KMS-11 (cell line): ENCODE measurements around the gene CDH15.

Source experiments
- H2AFZ ChIP-seq: fragments of 200-600 bp; sonication (generic); 2 replicates; pipeline ENCODE4 v1.6.1; 2016; ENCODE audit warnings: antibody characterized with exemption, mixed run types, low read depth
- H3K27ac ChIP-seq: fragments of 200-600 bp; sonication (generic); 2 replicates; pipeline ENCODE4 v1.6.1; 2016; ENCODE audit warnings: mild to moderate bottlenecking, mixed run types
- H3K27me3 ChIP-seq: fragments of 200-600 bp; sonication (generic); 2 replicates; pipeline ENCODE4 v1.6.1; 2017; ENCODE audit warnings: mild to moderate bottlenecking, low read depth, mixed run types, moderate library complexity; ENCODE audit not compliant: insufficient read depth
- H3K36me3 ChIP-seq: fragments of 200-600 bp; sonication (generic); 2 replicates; pipeline ENCODE4 v1.6.1; 2017; ENCODE audit warnings: mild to moderate bottlenecking, mixed run types; ENCODE audit not compliant: insufficient read depth
- H3K4me1 ChIP-seq: fragments of 200-600 bp; sonication (generic); 2 replicates; pipeline ENCODE4 v1.6.1; 2016; ENCODE audit warnings: mild to moderate bottlenecking, low read depth, mixed run types; ENCODE audit not compliant: poor library complexity, severe bottlenecking
- H3K4me2 ChIP-seq: fragments of 200-600 bp; sonication (generic); 2 replicates; pipeline ENCODE4 v1.7.0; 2016; ENCODE audit warnings: mild to moderate bottlenecking, mixed run types
- H3K4me3 ChIP-seq: fragments of 200-600 bp; sonication (generic); IDR thresholded peaks from 2 replicates; pipeline ENCODE4 v1.6.1; 2017; ENCODE audit warnings: low read depth, low read length, mixed read lengths; ENCODE audit not compliant: insufficient read depth
- H3K79me2 ChIP-seq: fragments of 200-600 bp; sonication (generic); 2 replicates; pipeline ENCODE4 v1.6.1; 2016; ENCODE audit warnings: low read depth, mixed run types; ENCODE audit not compliant: insufficient read depth
- H3K9ac ChIP-seq: fragments of 200-600 bp; sonication (generic); 2 replicates; pipeline ENCODE4 v1.6.1; 2016; ENCODE audit warnings: mild to moderate bottlenecking, mixed run types
- H4K20me1 ChIP-seq: fragments of 200-600 bp; sonication (generic); 2 replicates; pipeline ENCODE4 v1.6.1; 2016; ENCODE audit warnings: mild to moderate bottlenecking, mixed run types; ENCODE audit not compliant: insufficient read depth
- TF ChIP-seq, protein P1 (sequence below): fragments of 200-600 bp; sonication (generic); conservative IDR thresholded peaks from 2 replicates; pipeline ENCODE4 v1.6.1; 2017; ENCODE audit warnings: low read depth, mild to moderate bottlenecking, antibody characterized with exemption, low read length, moderate library complexity, mixed read lengths

CDH15 gene

GRCh38 chr16:89178453-89179147 is 7.1 kb downstream of the CDH15 start:
- Histone ChIP-seq H3K4me2 (no peak overlapping the region), H3K4me1 (peaks cover 9% of the 10 kb centered on the region)

GRCh38 chr16:89179148-89179484 is 7.6 kb downstream of the CDH15 start:
- Histone ChIP-seq H3K9ac (no peak overlapping the region), H2AFZ (no peak overlapping the region), H3K4me3 (no peak overlapping the region), H3K36me3 (no peaks in the 10 kb centered on the region), H3K4me2 (no peak overlapping the region), H3K27me3 (peaks cover 87% of the 10 kb centered on the region), H4K20me1 (no peaks in the 10 kb centered on the region), H3K27ac (no peak overlapping the region), H3K4me1 (peaks cover 9% of the 10 kb centered on the region), H3K79me2 (no peaks in the 10 kb centered on the region)
- TF ChIP-seq, protein P1, sequence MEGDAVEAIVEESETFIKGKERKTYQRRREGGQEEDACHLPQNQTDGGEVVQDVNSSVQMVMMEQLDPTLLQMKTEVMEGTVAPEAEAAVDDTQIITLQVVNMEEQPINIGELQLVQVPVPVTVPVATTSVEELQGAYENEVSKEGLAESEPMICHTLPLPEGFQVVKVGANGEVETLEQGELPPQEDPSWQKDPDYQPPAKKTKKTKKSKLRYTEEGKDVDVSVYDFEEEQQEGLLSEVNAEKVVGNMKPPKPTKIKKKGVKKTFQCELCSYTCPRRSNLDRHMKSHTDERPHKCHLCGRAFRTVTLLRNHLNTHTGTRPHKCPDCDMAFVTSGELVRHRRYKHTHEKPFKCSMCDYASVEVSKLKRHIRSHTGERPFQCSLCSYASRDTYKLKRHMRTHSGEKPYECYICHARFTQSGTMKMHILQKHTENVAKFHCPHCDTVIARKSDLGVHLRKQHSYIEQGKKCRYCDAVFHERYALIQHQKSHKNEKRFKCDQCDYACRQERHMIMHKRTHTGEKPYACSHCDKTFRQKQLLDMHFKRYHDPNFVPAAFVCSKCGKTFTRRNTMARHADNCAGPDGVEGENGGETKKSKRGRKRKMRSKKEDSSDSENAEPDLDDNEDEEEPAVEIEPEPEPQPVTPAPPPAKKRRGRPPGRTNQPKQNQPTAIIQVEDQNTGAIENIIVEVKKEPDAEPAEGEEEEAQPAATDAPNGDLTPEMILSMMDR, result no peak

More at GRCh38 chr16:89178453-89179147, 7.1 kb downstream of the CDH15 start:
- Histone ChIP-seq H2AFZ (no peak overlapping the region), H4K20me1 (no peaks in the 10 kb centered on the region), H3K36me3 (no peaks in the 10 kb centered on the region), H3K27ac (no peak overlapping the region), H3K9ac (no peak overlapping the region), H3K4me3 (no peak overlapping the region), H3K27me3 (peaks cover 86% of the 10 kb centered on the region), H3K79me2 (no peaks in the 10 kb centered on the region)
- TF ChIP-seq, protein P1, result no peak

- Histone ChIP-seq H3K36me3 (no peaks in the 10 kb centered on the region), H3K79me2 (no peaks in the 10 kb centered on the region), H2AFZ (no peak overlapping the region), H3K4me1 (peaks cover 9% of the 10 kb centered on the region), H4K20me1 (no peaks in the 10 kb centered on the region), H3K27me3 (peaks cover 87% of the 10 kb centered on the region), H3K4me2 (no peak overlapping the region), H3K9ac (no peak overlapping the region), H3K4me3 (no peak overlapping the region), H3K27ac (no peak overlapping the region)
- TF ChIP-seq, protein P1, result no peak
Measured at GRCh38 chr16:89179656-89180315, 8.2 kb downstream of the CDH15 start.

GRCh38 chr16:89183463-89183862 is 11.9 kb downstream of the CDH15 start:
- Histone ChIP-seq H3K27ac (no peak overlapping the region), H2AFZ (no peak overlapping the region), H3K4me3 (no peak overlapping the region), H4K20me1 (no peaks in the 10 kb centered on the region), H3K27me3 (peaks cover 59% of the 10 kb centered on the region), H3K4me1 (no peaks in the 10 kb centered on the region), H3K9ac (no peak overlapping the region), H3K36me3 (no peaks in the 10 kb centered on the region), H3K79me2 (no peaks in the 10 kb centered on the region), H3K4me2 (no peak overlapping the region)
- TF ChIP-seq, protein P1, result no peak
